ENCODE measurements around the gene BUB1B. TPM values are rescaled to one million over a fixed set of nuclear protein-coding genes. Genes with fewer than 3 reads are reported as not detected.
A peak's percentile ranks its signal among the peaks of the same experiment; 100 is the strongest.

The BUB1B gene
- total and polyA plus RNA-seq, 9 of the 15 experiments (the other 6 are each of a cell fraction or from before 2014, with no cell fraction given): 28.7 to 113 (median 82.2) TPM

GRCh38 chr15:40160689-40161688 lies at the start of gene BUB1B (continued):
- TF ChIP-seq EGR1 (conservative IDR thresholded peaks at IDR 0.05): peak; percentile 63
- no peak for TF ChIP-seq ZNF280A (IDR thresholded peaks at IDR 0.05; ENCODE audit: low read depth, partially characterized antibody)
- peak; percentile 55; the same call in 1 of the 2 replicates for TF ChIP-seq POLR2H (tag; IDR thresholded peaks at IDR 0.05; ENCODE audit: low read depth)
- TF ChIP-seq C11orf30 (IDR thresholded peaks at IDR 0.05; ENCODE audit: low read depth): peak; percentile 56
- peak; percentile 60; the same call in 1 of the 2 replicates for TF ChIP-seq BACH1 (tag; IDR thresholded peaks at IDR 0.05)
- TF ChIP-seq ZNF586 (CRISPR knock-in tag; conservative IDR thresholded peaks at IDR 0.05): no peak
- no peak for TF ChIP-seq CEBPZ (IDR thresholded peaks at IDR 0.05; ENCODE audit: borderline replicate concordance, low read depth, low read length)
- 0 out of 2 replicates have a peak, but pooled peaks have one; percentile 17 for TF ChIP-seq LEF1 (IDR thresholded peaks at IDR 0.05)
- TF ChIP-seq DNMT1 (IDR thresholded peaks at IDR 0.05): peak; percentile 93; the same call in 1 of the 2 replicates
- 0 out of 4 replicates have a peak, but pooled peaks have one; percentile 3 to 46 for TF ChIP-seq UBTF (IDR thresholded peaks at IDR 0.05; ENCODE audit: borderline replicate concordance in 1 of 2, low read depth in 2 of 2, low read length in 2 of 2)
- TF ChIP-seq JUN (IDR thresholded peaks at IDR 0.05; ENCODE audit: borderline replicate concordance, low read depth, low read length): peak; percentile 34; the same call in 1 of the 2 replicates
- no peak for TF ChIP-seq JUN (CRISPR knock-in tag; IDR thresholded peaks at IDR 0.05; ENCODE audit: borderline replicate concordance)
- peak; percentile 96 for TF ChIP-seq ZBTB2 (IDR thresholded peaks at IDR 0.05)
- TF ChIP-seq OTX1 (CRISPR knock-in tag; IDR thresholded peaks at IDR 0.05): peak; percentile 72; the same call in 1 of the 2 replicates

All from K562 (cell line).